Thyroid gland (tissue), 4 donors: ENCODE results near the gene HIRIP3.

Experiments
- CTCF ChIP-seq, 6 experiments: fragments of 200-600 bp in 3 of 6; fragments of 450-650 bp in 3 of 6; sonication (generic) in 3 of 6; IDR thresholded peaks; one replicate each; pipeline ENCODE4 v1.5.1; 2016 to 2019; ENCODE audit warnings: antibody characterized with exemption in 6 of 6, mild to moderate bottlenecking in 2 of 6, inconsistent platforms in 1 of 6, moderate library complexity in 1 of 6
- POLR2A ChIP-seq, 2 donors: fragments of 450-650 bp; IDR thresholded peaks; one replicate each; pipeline ENCODE4 v1.6.1; 2017; ENCODE audit warnings: antibody characterized with exemption in 2 of 2, mild to moderate bottlenecking in 2 of 2, moderate library complexity in 1 of 2

DNA sequence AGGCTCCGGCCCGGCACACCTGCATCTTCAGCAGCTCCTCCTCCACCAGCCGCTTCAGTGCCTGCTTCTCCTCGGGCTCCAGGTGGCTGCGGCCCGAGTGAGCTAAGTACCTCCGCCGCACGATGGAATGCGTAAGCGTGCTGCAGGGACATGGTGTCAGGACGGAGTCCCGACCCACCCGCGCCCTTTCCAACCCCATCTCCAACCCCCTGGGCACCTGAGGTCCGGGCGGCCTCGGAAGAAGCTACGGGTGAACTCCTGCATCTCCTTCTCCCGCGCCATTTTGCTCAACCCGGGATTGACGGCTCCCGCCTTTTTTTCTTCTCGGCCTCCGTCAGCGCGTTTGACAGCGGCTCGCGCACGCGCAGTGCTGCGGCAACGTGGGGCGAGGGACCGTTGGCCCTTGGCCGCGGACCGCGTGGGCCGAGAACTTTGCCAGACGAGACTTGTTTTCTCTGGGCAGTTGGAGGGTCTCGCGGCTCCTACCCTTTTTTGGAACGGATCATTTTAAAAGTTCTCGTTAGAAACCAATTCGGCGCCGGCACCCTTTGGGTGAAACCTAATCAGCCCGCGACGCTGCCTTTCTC, at the start of gene HIRIP3:
- TF ChIP-seq POLR2A (IDR thresholded peaks at IDR 0.05) (peak; percentile 46 to 65), CTCF (IDR thresholded peaks at IDR 0.05) (no peak)
